ENCODE measurements around the gene CATSPERB.

DNA sequence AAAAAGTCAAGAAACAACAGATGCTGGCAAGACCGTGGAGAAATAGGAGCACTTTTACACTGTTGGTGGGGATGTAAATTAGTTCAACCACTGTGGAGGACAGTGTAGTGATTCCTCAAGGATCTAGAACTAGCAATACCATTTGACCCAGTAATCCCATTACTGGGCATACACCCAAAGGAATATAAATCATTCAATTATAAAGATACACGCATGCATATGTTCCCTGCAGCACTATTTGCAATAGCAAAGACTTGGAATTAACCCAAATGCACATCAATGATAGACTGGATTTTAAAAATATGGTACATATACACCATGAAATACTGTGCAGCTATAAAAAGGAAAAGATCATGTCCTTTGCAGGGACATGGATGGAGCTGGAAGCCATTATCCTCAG is 18.0 kb upstream of the CATSPERB start:
- TF ChIP-seq CBX8 (IDR thresholded peaks at IDR 0.05; ENCODE audit: borderline replicate concordance, extremely low read depth, low read depth, low read length, poor library complexity, severe bottlenecking) (no peak), HCFC1 (IDR thresholded peaks at IDR 0.05; ENCODE audit: low read depth, low read length) (no peak), ZBTB26 (CRISPR knock-in tag; IDR thresholded peaks at IDR 0.05) (no peak), CHD1 (IDR thresholded peaks at IDR 0.05; ENCODE audit: low read length) (no peak), E2F5 (CRISPR knock-in tag; IDR thresholded peaks at IDR 0.05) (no peak)
- TF ChIP-seq, protein P1, sequence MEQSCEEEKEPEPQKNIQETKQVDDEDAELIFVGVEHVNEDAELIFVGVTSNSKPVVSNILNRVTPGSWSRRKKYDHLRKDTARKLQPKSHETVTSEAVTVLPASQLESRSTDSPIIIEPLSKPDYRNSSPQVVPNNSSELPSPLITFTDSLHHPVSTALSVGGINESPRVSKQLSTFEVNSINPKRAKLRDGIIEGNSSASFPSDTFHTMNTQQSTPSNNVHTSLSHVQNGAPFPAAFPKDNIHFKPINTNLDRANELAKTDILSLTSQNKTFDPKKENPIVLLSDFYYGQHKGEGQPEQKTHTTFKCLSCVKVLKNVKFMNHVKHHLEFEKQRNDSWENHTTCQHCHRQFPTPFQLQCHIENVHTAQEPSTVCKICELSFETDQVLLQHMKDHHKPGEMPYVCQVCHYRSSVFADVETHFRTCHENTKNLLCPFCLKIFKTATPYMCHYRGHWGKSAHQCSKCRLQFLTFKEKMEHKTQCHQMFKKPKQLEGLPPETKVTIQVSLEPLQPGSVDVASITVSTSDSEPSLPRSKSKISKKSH (CRISPR knock-in tag; IDR thresholded peaks at IDR 0.05) = no peak
